GM12892 (cell line): ENCODE measurements around the gene EFNA3.

Experiments used
- POLR2AphosphoS5 ChIP-seq: IDR thresholded peaks from 2 replicates; pipeline ENCODE4 v1.6.1; 2011; ENCODE audit warnings: low read depth, low read length, control low read depth
- TAF1 ChIP-seq: IDR thresholded peaks from 2 replicates; pipeline ENCODE4 v1.6.1; 2011; ENCODE audit warnings: low read depth, mild to moderate bottlenecking, control low read depth, low read length, borderline replicate concordance

DNA sequence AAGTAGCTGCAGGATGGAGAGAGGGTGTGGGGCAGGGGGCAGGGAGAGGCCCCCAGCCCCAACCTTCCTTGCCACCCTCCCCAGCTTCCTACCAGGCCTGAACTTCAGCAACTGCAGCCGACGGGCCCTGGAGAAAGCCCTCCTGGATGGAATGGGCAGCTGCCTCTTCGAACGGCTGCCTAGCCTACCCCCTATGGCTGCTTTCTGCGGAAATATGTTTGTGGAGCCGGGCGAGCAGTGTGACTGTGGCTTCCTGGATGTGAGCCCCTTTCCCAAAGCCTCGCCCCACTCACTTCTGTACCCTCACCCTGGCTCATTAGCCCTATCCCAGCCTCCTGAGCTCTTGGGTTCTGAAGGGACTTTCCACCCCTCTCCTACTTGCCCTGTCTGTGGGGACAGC, 21.5 kb upstream of the EFNA3 start:
- TF ChIP-seq POLR2AphosphoS5 (no peak), TAF1 (no peak)
